ENCODE results near the gene CAMTA1.
"Not testable (repeated sequence)": the region's sequence is repeated elsewhere in the genome, so short reads cannot be mapped to it uniquely, and the experiment has no call there.

GRCh38 chr1:7380068-7380467, 594.8 kb downstream of the CAMTA1 start:
- TF ChIP-seq TOX (CRISPR knock-in tag; IDR thresholded peaks at IDR 0.05; ENCODE audit: borderline replicate concordance); OSR1 (CRISPR knock-in tag; IDR thresholded peaks at IDR 0.05); ZNF565 (CRISPR knock-in tag; conservative IDR thresholded peaks at IDR 0.05; ENCODE audit: low read depth); ARNTL (CRISPR knock-in tag; IDR thresholded peaks at IDR 0.05; ENCODE audit: borderline replicate concordance, low read depth); ISL1 (CRISPR knock-in tag; IDR thresholded peaks at IDR 0.05); ZNF70 (CRISPR knock-in tag; IDR thresholded peaks at IDR 0.05); TCF4 (CRISPR knock-in tag; IDR thresholded peaks at IDR 0.05; ENCODE audit: borderline replicate concordance); PATZ1 (CRISPR knock-in tag; IDR thresholded peaks at IDR 0.05; ENCODE audit: borderline replicate concordance); CREB5 (CRISPR knock-in tag; IDR thresholded peaks at IDR 0.05; ENCODE audit: low read depth); ZFP3 (CRISPR knock-in tag; IDR thresholded peaks at IDR 0.05); ESRRG (CRISPR knock-in tag; IDR thresholded peaks at IDR 0.05); CSDC2 (CRISPR knock-in tag; IDR thresholded peaks at IDR 0.05); PPARA (CRISPR knock-in tag; IDR thresholded peaks at IDR 0.05; ENCODE audit: borderline replicate concordance); ZFP30 (CRISPR knock-in tag; IDR thresholded peaks at IDR 0.05): not testable (repeated sequence)
